GM23248 (cell line): Measurements from ENCODE around the gene YWHAG.

Source experiments
- EZH2 ChIP-seq: fragments of 200-600 bp; sonication (generic); IDR thresholded peaks from 2 replicates; pipeline ENCODE4 v1.6.1; 2018; ENCODE audit warnings: antibody characterized with exemption, mild to moderate bottlenecking; ENCODE audit not compliant: insufficient read depth, poor library complexity, severe bottlenecking
- EZH2phosphoT487 ChIP-seq: fragments of 200-600 bp; sonication (generic); IDR thresholded peaks from 2 replicates; pipeline ENCODE4 v1.6.1; 2018; ENCODE audit warnings: antibody characterized with exemption, moderate library complexity, mild to moderate bottlenecking, low read depth; ENCODE audit not compliant: insufficient read depth

DNA sequence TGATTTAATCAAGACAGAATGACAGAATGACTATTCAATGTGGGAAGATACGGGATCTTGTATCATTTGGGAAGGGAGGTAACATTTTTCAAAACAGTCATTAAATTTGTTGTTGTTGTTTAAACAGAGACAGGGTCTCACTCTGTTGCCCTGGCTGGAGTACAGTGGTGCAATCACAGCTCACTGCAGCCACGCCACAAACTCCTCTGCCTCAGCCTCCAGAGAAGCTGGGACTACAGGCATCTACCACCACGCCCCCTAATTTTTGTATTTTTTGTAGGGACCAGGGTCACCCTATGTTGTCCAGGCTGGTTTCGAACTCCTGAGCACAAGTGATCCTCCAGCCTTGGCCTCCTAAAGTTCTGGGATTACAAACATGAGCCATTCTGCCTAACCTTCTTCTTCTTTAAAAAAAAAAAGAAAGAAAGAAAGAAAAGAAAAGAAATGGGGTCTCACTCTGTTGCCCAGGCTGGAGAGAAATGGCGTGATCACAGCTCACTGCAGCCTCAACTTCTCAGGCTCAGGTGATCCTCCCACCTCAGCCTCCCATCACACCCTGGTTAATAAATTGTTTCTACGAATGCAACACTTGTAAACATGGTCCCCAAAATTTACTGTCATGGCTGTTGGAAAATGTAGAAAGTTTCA lies 24.3 kb downstream of the YWHAG start:
- no peak for TF ChIP-seq EZH2phosphoT487
- TF ChIP-seq EZH2 = no peak
